Stimulated activated CD8-positive, alpha-beta memory T cell treated with anti-CD3 and anti-CD28 coated beads, Interleukin-2, amount 100 ng/mL, for 1 hour (primary cell): ENCODE data around the gene MAD1L1.
"Not testable (repeated sequence)": the region's sequence is repeated elsewhere in the genome, so short reads cannot be mapped to it uniquely, and the experiment has no call there.

Experiments used
- DNase-seq, 2 donors: peaks; one replicate each; pipeline ENCODE4 v3.0.0-alpha.2; 2020; ENCODE audit warnings: low read depth in 2 of 2

Gene MAD1L1

GRCh38 chr7:1885465-1886226 is 347.1 kb downstream of the MAD1L1 start:
- no peak for DNase-seq

GRCh38 chr7:1884583-1885350 is 348.0 kb downstream of the MAD1L1 start:
- DNase-seq: no peak

GRCh38 chr7:1883834-1884582 is 348.7 kb downstream of the MAD1L1 start:
- DNase-seq: no peak

GRCh38 chr7:1883031-1883761 is 349.5 kb downstream of the MAD1L1 start:
- no peak for DNase-seq

- DNase-seq: no peak
Observed at GRCh38 chr7:1882451-1882850, 350.3 kb downstream of the MAD1L1 start.

- no peak for DNase-seq
Observed at GRCh38 chr7:1881946-1882345, 350.8 kb downstream of the MAD1L1 start.

- DNase-seq: not testable (repeated sequence)
Observed at GRCh38 chr7:1876641-1877040, 356.1 kb downstream of the MAD1L1 start.

GRCh38 chr7:1875392-1876199 is 357.1 kb downstream of the MAD1L1 start:
- DNase-seq: not testable (repeated sequence)

GRCh38 chr7:1874590-1875391 is 358.0 kb downstream of the MAD1L1 start:
- DNase-seq: not testable (repeated sequence)

- no peak for DNase-seq
Observed at GRCh38 chr7:1873857-1874589, 358.7 kb downstream of the MAD1L1 start.

- no peak for DNase-seq
Observed at GRCh38 chr7:1873421-1873820, 359.3 kb downstream of the MAD1L1 start.

- DNase-seq: no peak
Observed at GRCh38 chr7:1873070-1873405, 359.7 kb downstream of the MAD1L1 start.

GRCh38 chr7:1872191-1873069 is 360.3 kb downstream of the MAD1L1 start:
- no peak for DNase-seq

GRCh38 chr7:1869452-1870130 is 363.2 kb downstream of the MAD1L1 start:
- DNase-seq: no peak

GRCh38 chr7:1868516-1869165 is 364.1 kb downstream of the MAD1L1 start:
- DNase-seq: no peak

- DNase-seq: no peak
Observed at GRCh38 chr7:1867370-1868260, 365.1 kb downstream of the MAD1L1 start.
